GM18508 (cell line): ENCODE measurements around the gene LMLN.
"Not testable (repeated sequence)": the region's sequence is repeated elsewhere in the genome, so short reads cannot be mapped to it uniquely, and the experiment has no call there.

Experiments used
- ATAC-seq: cut with Tn5 transposase; IDR thresholded peaks from one replicate; pipeline ENCODE4 v1.9.1; 2021; ENCODE audit warnings: moderate number of reproducible peaks; ENCODE audit not compliant: insufficient read depth, unreplicated experiment

Gene LMLN

GRCh38 chr3:198025644-198026043, 65.6 kb downstream of the LMLN start:
- ATAC-seq: no peak

- ATAC-seq: no peak
Observed at GRCh38 chr3:198026620-198027019, 66.6 kb downstream of the LMLN start.

DNA sequence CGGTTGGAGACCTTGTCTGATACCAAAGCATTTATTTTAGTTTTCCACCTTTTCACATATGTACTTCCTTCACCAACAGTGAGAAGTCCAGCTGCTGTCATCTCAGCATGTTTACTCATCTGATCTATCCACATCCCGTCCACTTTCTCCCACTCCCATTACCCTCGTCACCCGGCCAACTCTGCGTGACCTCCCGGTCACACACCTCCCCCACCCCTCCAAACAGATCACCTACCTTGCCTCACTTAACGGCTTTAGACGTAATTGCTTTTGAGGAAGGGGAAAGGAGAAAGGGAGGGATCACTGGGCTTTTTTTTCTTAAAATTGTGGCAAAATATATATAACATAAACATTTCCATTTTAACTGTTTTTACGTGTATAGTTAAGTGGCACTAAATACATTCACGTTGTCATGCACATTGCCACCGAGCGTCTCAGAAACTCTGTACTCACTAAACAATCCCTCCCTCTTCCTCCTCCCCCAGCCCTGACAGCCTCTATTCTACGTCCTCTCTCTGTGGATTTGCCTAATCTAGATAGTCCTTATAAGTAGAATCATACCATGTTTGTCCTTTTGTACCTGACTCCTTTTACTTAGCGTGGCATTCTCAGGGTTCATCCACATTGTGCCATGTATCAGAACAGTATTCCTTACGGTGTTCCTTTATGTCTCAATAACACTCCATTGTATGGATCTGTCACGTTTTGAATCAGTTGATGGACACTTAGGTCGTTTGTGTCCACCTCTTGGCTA, 67.2 kb downstream of the LMLN start:
- ATAC-seq: no peak

DNA sequence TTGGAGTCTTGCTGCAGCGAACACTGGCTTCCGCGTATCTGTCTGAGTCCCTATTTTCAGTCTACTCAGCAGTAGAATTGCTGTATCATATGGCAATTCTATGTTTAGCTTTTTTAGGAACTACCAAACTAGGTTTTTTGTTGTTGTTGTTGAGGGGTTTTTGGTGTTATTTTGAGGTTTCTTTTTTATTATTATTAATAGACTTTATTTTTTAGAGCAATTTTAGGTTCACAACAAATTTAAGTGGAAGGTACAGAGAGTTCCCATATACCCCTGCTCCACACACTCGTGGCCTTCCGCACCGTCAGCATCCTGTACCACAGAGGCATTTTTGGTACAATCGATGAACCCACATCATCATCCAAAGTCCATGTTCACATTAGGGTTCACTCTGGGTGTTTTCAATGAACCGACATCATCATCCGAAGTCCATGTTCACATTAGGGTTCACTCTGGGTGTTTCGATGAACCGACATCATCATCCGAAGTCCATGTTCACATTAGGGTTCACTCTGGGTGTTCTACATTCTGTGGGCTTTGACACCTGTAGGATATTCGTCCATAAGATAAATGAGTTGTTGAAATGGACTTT, 67.9 kb downstream of the LMLN start:
- ATAC-seq: no peak

- no peak for ATAC-seq
Observed at GRCh38 chr3:198028718-198029117, 68.7 kb downstream of the LMLN start.

- no peak for ATAC-seq
Observed at GRCh38 chr3:198030125-198030524, 70.1 kb downstream of the LMLN start.

GRCh38 chr3:198030726-198031125, 70.7 kb downstream of the LMLN start:
- no peak for ATAC-seq

- ATAC-seq: no peak
Observed at GRCh38 chr3:198032039-198032936, 72.3 kb downstream of the LMLN start.

DNA sequence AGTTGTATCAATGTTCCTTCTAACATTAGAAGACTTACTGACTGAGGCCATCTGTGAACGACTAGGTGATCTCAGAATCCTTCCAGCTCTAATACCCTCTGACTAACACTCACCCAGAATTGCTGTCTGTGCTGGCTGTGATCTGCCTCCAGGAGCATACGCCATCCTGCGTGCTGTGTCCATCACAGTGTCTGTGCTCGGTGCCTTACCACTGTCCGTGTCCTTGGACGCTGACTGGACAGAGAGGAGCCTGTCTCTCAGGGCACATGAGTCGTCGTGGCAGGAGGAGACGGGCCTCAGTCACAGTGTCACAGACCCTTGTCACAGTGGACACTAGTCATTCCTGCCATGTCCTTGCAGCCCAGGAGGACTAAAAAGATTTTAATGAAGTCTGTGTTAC, 83.1 kb downstream of the LMLN start:
- no peak for ATAC-seq

GRCh38 chr3:198046120-198046857, 86.3 kb downstream of the LMLN start:
- ATAC-seq: no peak

DNA sequence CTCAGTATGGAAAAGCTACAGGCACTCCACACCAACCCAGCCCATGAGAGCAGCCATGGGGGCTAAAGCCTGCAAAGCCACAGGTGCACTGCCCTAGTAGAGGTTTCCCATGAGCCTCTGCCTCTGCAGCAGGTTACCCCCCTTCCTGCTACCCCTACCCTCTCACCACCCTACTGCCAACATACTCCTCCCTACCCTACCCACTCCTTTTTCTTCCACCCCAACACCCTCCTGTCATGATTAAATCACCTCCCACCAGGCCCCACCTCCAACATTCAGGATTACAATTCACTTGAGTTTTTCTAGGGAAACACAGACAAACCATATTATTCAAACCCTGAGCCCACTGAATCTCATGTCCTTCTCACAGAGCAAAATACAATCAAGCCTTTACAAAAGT, 88.4 kb downstream of the LMLN start:
- ATAC-seq: no peak

DNA sequence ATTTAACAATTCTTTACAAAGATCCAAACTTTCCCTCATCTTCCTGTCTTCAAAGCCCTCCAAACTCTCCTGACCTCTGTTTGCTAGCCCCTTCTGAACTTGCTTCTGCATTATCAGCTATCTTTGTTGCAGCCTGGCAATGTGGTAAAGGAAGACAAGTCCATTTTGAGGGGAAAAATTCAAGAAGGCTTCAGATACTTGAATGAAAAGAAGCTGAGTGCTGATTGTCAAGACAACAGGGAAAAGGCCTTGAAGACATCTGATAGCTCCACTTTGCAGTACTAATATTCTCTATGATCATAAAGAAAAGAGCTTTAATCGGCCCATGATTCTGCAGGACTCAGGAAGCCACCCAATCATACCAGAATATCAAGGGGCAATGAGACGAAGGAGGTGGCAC, 91.8 kb downstream of the LMLN start:
- ATAC-seq: no peak

DNA sequence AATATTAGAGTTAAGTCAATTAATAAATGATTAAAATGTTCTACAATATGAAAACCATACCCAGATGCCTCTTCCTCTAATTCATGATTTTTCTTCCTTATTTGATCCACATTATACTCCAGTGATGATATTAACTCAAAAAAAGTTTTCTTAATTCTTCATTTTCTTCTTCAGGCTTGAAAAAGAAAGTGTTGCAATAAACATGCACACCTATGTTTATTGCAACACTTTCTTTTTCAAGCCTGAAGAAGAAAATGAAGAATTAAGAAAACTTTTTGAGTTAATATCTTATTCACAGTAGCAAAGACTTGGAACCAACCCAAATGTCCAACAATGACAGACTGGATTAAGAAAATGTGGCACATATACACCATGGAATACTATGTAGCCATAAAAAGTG, 93.4 kb downstream of the LMLN start:
- ATAC-seq: not testable (repeated sequence)

DNA sequence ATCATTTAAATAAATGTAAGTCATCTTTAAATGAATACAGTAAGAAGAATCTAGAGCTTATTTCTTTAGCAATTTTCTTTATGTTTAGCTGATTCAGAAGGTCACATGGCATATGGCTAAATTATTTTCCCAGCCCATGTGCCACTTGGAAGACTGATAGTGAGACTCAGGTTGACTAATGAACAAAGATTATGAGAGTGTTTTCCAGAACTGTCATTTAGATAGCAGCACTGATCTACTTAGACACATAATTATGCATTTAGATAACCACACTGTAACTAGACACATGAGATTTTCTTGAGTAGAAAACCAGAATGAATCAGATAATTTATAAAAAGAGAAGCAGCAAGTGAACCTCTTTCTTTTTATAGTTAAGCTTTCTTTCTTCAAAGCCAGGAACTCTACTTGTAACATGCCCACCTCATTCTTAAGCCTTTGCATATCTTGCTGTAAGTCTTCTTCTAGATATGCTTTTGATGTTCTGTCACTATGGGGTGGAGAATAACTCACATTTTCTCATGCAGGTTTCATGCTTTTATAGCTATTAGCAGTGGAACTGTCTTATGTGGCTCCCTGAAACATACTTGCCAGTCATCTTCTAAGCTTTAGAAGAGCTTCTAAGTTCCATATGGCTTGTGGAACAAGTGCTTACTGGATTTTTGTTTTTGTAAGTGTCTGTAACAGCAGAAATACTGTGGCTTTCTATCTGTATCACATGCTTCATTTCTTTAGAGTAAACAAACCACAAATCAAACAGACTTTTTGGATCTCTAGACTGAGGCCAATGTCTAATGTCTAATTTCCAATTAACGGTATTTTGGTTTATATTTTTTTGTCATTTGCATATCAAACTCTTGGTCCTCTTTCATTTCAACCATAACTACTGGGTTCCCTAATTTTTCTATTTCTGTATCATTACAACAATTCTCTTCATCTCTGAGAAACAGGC, 101.4 kb downstream of the LMLN start:
- ATAC-seq: no peak

- no peak for ATAC-seq
Observed at GRCh38 chr3:198062068-198062465, 102.0 kb downstream of the LMLN start.

- no peak for ATAC-seq
Observed at GRCh38 chr3:198064420-198064819, 104.4 kb downstream of the LMLN start.

DNA sequence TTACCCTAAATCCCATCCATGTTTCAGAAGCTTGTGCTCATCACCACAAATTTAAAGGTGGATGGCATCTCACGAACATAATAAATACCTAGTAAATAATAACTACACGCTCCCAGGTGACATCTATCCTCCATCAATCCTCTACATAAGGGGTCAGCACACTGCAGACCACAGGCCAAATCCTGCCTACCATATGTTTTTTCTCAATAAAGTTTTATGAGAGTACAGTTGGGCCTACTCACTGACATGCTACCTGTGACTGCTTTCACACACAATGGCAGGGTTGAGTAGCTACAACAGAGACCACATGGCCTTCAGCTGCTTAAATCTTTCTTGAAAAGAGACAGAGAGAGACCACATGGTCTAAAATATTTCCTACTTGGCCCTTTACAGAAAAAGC, 105.9 kb downstream of the LMLN start:
- no peak for ATAC-seq

- no peak for ATAC-seq
Observed at GRCh38 chr3:198067416-198067815, 107.4 kb downstream of the LMLN start.

DNA sequence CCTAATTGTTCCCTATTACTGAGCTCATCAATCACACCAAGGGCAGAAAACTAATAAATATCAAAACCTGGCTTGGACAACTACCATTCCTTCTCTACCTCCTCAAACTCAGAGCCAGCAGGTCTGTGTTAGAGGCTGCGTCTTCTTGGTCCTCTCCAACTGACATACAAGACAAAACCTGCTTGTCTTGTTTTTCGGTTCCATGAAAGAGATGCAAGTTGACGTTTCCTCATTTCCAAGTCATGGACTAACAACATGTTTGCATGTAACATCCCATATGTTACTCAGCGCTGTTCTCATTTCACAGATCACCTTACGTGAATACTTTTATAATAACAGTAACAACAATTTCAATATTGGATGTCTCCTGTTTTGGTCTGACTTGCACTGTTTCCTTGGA, 110.9 kb downstream of the LMLN start:
- ATAC-seq: no peak
